ENCODE results near the gene KCNIP1.

Gene KCNIP1

GRCh38 chr5:170571281-170571731 is 67.5 kb downstream of the KCNIP1 start:
- no peak for DNase-seq

- no peak for DNase-seq
These were observed 68.3 kb downstream of the KCNIP1 start for GRCh38 chr5:170571875-170572852.

- DNase-seq = no peak
These were observed 69.3 kb downstream of the KCNIP1 start for GRCh38 chr5:170573114-170573513.

GRCh38 chr5:170573660-170574059 is 69.8 kb downstream of the KCNIP1 start:
- DNase-seq = no peak

GRCh38 chr5:170576602-170577535 is 73.0 kb downstream of the KCNIP1 start:
- DNase-seq = no peak

- no peak for DNase-seq
These were observed 75.8 kb downstream of the KCNIP1 start for GRCh38 chr5:170579601-170580000.

GRCh38 chr5:170581211-170581610 is 77.4 kb downstream of the KCNIP1 start:
- DNase-seq = no peak

GRCh38 chr5:170582644-170583330 is 79.0 kb downstream of the KCNIP1 start:
- DNase-seq = no peak

GRCh38 chr5:170584003-170584402 is 80.2 kb downstream of the KCNIP1 start:
- no peak for DNase-seq

GRCh38 chr5:170584450-170585058 is 80.7 kb downstream of the KCNIP1 start:
- no peak for DNase-seq

- DNase-seq = no peak
These were observed 81.6 kb downstream of the KCNIP1 start for GRCh38 chr5:170585273-170585948.

- no peak for DNase-seq
These were observed 84.0 kb downstream of the KCNIP1 start for GRCh38 chr5:170587808-170588207.

GRCh38 chr5:170589643-170590042 is 85.8 kb downstream of the KCNIP1 start:
- DNase-seq = no peak

- DNase-seq = no peak
These were observed 86.7 kb downstream of the KCNIP1 start for GRCh38 chr5:170590566-170590965.

GRCh38 chr5:170591054-170591453 is 87.2 kb downstream of the KCNIP1 start:
- DNase-seq = no peak

- no peak for DNase-seq
These were observed 92.7 kb downstream of the KCNIP1 start for GRCh38 chr5:170596482-170597044.

- no peak for DNase-seq
These were observed 93.4 kb downstream of the KCNIP1 start for GRCh38 chr5:170597109-170597751.

- no peak for DNase-seq
These were observed 94.1 kb downstream of the KCNIP1 start for GRCh38 chr5:170597872-170598271.

GRCh38 chr5:170599756-170600155 is 95.9 kb downstream of the KCNIP1 start:
- DNase-seq = no peak

GRCh38 chr5:170601619-170602018 is 97.8 kb downstream of the KCNIP1 start:
- DNase-seq = no peak

GRCh38 chr5:170603109-170603508 is 99.3 kb downstream of the KCNIP1 start:
- no peak for DNase-seq

All from hippocampal formation (tissue), 2 donors.